SK-N-MC (cell line): Measurements from ENCODE around the gene SPATA6L.

Experiments
- EZH2 ChIP-seq: fragments of 200-600 bp; sonication (generic); IDR thresholded peaks from one replicate; pipeline ENCODE4 v1.6.1; 2017; ENCODE audit warnings: antibody characterized with exemption
- FOXP2 ChIP-seq: optimal IDR thresholded peaks from 2 replicates; pipeline ENCODE3; 2011; ENCODE audit warnings: mild to moderate bottlenecking, moderate library complexity; ENCODE audit not compliant: insufficient read depth; ENCODE audit errors: extremely low read length, control extremely low read depth
- POLR2AphosphoS5 ChIP-seq: IDR thresholded peaks from 2 replicates; pipeline ENCODE4 v1.6.1; 2012; ENCODE audit warnings: mild to moderate bottlenecking, low read depth, low read length, borderline replicate concordance

DNA sequence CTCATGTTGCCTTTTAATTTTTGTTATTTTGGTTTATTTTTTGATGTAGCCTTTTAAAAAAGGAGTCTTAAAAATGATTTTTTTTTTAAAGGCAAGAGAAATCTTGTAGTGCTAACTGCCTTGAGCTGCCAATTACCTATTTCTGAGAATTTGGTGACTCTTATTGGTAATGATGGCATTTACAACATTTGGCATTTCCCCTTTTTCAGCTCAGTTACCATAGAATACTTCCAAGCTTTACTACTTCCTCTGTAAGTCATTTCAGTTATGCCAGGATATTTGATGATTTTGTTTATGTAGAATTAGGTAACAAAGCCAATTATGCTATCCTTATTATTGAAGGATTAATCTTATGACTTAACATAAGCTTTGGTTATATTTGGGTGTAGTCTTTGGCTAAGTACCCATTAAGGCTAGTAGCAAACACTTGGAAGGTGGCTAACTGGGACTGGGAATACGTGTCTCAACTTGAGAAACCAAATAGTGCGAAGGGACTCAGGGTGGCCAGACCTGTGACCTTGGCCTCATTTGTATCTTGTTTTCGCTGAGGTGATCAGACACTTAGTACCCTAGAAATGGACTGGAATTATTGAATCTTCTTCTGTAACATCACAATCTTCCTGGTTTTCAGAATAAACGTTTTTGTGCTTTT lies 40.8 kb upstream of the SPATA6L start:
- TF ChIP-seq POLR2AphosphoS5 (no peak), FOXP2 (no peak), EZH2 (no peak)
